Cardiac muscle cell (in vitro differentiated cells and primary cell): ENCODE data around the gene TRIM68. TPM values are rescaled to one million over a fixed set of nuclear protein-coding genes. Genes with fewer than 3 reads are reported as not detected.

Experiments used
- DNase-seq, 2 donors: peaks; one replicate each; pipeline versions ENCODE4 v3.0.0 to v3.0.0-alpha.2; 2010 to 2017; ENCODE audit warnings: low read depth in 1 of 2, low spot score in 1 of 2
- H3K27ac ChIP-seq: fragments of 200-600 bp; sonication (generic); 2 replicates; pipeline ENCODE4 v1.5.1; 2016
- H3K27me3 ChIP-seq: fragments of 200-600 bp; sonication (generic); 2 replicates; pipeline ENCODE4 v1.6.0; 2016; ENCODE audit warnings: control low read depth
- H3K36me3 ChIP-seq: fragments of 200-600 bp; sonication (generic); 2 replicates; pipeline ENCODE4 v1.5.1; 2016; ENCODE audit warnings: control low read depth
- H3K4me1 ChIP-seq: fragments of 200-600 bp; sonication (generic); 2 replicates; pipeline ENCODE4 v1.8.1; 2017; ENCODE audit warnings: low read depth, mild to moderate bottlenecking, mixed run types
- H3K4me3 ChIP-seq: fragments of 200-600 bp; sonication (generic); 2 replicates; pipeline ENCODE4 v1.5.1; 2016; ENCODE audit warnings: mild to moderate bottlenecking
- H3K9me3 ChIP-seq: fragments of 200-600 bp; sonication (generic); 2 replicates; pipeline ENCODE4 v1.5.1; 2017; ENCODE audit warnings: low read depth, mild to moderate bottlenecking, control low read depth
- polyA plus RNA-seq: library from polyadenylated mRNA; unstranded; fragments of >200 nt; fragmentation: Nextera tagmentation; extraction: Ambion mirVana; gene quantifications from 2 replicates; pipeline ENCODE4 v1.2.1, GENCODE V29; 2016
- total RNA-seq: library from RNA; depleted of rRNA; stranded (reverse); fragments of >200 nt; gene quantifications from 2 replicates; pipeline ENCODE4 v1.2.3, GENCODE V29; 2016
- TF ChIP-seq, protein P1 (sequence below): IDR thresholded peaks from 2 replicates; pipeline ENCODE4 v1.5.1; 2012; ENCODE audit warnings: low read depth, mild to moderate bottlenecking, low read length

Gene TRIM68
- total and polyA plus RNA-seq, 2 experiments from 2014 or later: 9.7 to 10.6 TPM

- no peaks in the 10 kb centered on the region for H3K4me1 ChIP-seq
- H3K36me3 ChIP-seq: no peaks in the 10 kb centered on the region
- DNase-seq: no peak
- no peaks in the 10 kb centered on the region for H3K9me3 ChIP-seq
- H3K27ac ChIP-seq: no peak within 1 kb of the TSS
- no peak within 1 kb of the TSS for H3K4me3 ChIP-seq
- no peaks in the 10 kb centered on the region for H3K27me3 ChIP-seq
- TF ChIP-seq, protein P1, sequence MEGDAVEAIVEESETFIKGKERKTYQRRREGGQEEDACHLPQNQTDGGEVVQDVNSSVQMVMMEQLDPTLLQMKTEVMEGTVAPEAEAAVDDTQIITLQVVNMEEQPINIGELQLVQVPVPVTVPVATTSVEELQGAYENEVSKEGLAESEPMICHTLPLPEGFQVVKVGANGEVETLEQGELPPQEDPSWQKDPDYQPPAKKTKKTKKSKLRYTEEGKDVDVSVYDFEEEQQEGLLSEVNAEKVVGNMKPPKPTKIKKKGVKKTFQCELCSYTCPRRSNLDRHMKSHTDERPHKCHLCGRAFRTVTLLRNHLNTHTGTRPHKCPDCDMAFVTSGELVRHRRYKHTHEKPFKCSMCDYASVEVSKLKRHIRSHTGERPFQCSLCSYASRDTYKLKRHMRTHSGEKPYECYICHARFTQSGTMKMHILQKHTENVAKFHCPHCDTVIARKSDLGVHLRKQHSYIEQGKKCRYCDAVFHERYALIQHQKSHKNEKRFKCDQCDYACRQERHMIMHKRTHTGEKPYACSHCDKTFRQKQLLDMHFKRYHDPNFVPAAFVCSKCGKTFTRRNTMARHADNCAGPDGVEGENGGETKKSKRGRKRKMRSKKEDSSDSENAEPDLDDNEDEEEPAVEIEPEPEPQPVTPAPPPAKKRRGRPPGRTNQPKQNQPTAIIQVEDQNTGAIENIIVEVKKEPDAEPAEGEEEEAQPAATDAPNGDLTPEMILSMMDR: no peak
Measured at GRCh38 chr11:4593739-4594138, 14.3 kb downstream of the TRIM68 start, which contains the start of gene OR52I1. TSS of gene OR52I1 (plus strand) at chr11:4594039. CDS start at chr11:4594039, 0 bp downstream.

- H3K27ac ChIP-seq: no peak overlapping the region
- no peaks in the 10 kb centered on the region for H3K27me3 ChIP-seq
Measured at GRCh38 chr11:4589017-4589416, 19.0 kb downstream of the TRIM68 start.

GRCh38 chr11:4581443-4581842 is 26.6 kb downstream of the TRIM68 start, which contains the start of gene OR52I2:
TSS of gene OR52I2 (plus strand) at chr11:4581743.
- no peaks in the 10 kb centered on the region for H3K9me3 ChIP-seq
- no peaks in the 10 kb centered on the region for H3K27me3 ChIP-seq
- TF ChIP-seq, protein P1: no peak
- H3K4me3 ChIP-seq: no peak within 1 kb of the TSS
- no peak for DNase-seq
- no peak within 1 kb of the TSS for H3K27ac ChIP-seq
- no peaks in the 10 kb centered on the region for H3K4me1 ChIP-seq
- no peaks in the 10 kb centered on the region for H3K36me3 ChIP-seq

More at GRCh38 chr11:4589017-4589416, 19.0 kb downstream of the TRIM68 start:
- no peak for DNase-seq
- Histone ChIP-seq H3K4me1 (no peaks in the 10 kb centered on the region), H3K9me3 (no peaks in the 10 kb centered on the region), H3K4me3 (no peak overlapping the region), H3K36me3 (no peaks in the 10 kb centered on the region)
- TF ChIP-seq, protein P1: no peak

GRCh38 chr11:4580124-4580523 is 27.9 kb downstream of the TRIM68 start:
- Histone ChIP-seq H3K4me3 (no peak overlapping the region), H3K27ac (no peak overlapping the region), H3K27me3 (no peaks in the 10 kb centered on the region), H3K9me3 (no peaks in the 10 kb centered on the region), H3K4me1 (no peaks in the 10 kb centered on the region), H3K36me3 (no peaks in the 10 kb centered on the region)
- DNase-seq: no peak
- TF ChIP-seq, protein P1: no peak

DNA sequence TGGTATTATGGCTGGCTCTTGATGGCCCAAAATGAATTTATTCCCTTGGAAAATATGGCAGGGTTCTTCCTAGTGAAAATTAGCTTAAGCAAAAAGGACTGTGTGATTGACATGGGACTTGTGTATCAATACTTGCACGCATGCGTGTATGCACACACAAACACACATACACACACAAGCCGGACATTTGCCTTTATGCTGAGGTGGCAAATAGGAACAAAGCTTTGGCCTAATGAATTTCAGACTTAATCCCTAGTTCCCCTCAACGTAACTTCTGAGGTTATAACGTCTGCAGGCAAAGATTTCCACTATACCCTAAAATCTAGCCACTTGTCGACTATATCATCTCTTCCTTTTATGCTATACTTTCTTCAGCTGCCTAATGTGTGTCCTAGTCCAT is 29.4 kb downstream of the TRIM68 start:
- DNase-seq: no peak
- Histone ChIP-seq H3K36me3 (no peaks in the 10 kb centered on the region), H3K9me3 (no peaks in the 10 kb centered on the region), H3K4me3 (no peak overlapping the region), H3K27ac (no peak overlapping the region), H3K27me3 (no peaks in the 10 kb centered on the region), H3K4me1 (no peaks in the 10 kb centered on the region)
- TF ChIP-seq, protein P1: no peak

- no peaks in the 10 kb centered on the region for H3K4me1 ChIP-seq
- H3K27ac ChIP-seq: no peak overlapping the region
- DNase-seq: no peak
- TF ChIP-seq, protein P1: no peak
- H3K4me3 ChIP-seq: no peak overlapping the region
- H3K9me3 ChIP-seq: no peaks in the 10 kb centered on the region
- H3K36me3 ChIP-seq: no peaks in the 10 kb centered on the region
- no peaks in the 10 kb centered on the region for H3K27me3 ChIP-seq
Measured at GRCh38 chr11:4577761-4578160, 30.3 kb downstream of the TRIM68 start.
